Measurements from ENCODE around the gene SFT2D3.

SFT2D3 gene

GRCh38 chr2:127683056-127683455 lies 18.2 kb upstream of the SFT2D3 start:
- DNase-seq, result no peak

GRCh38 chr2:127683757-127684156 lies 17.5 kb upstream of the SFT2D3 start:
- DNase-seq, result no peak

DNA sequence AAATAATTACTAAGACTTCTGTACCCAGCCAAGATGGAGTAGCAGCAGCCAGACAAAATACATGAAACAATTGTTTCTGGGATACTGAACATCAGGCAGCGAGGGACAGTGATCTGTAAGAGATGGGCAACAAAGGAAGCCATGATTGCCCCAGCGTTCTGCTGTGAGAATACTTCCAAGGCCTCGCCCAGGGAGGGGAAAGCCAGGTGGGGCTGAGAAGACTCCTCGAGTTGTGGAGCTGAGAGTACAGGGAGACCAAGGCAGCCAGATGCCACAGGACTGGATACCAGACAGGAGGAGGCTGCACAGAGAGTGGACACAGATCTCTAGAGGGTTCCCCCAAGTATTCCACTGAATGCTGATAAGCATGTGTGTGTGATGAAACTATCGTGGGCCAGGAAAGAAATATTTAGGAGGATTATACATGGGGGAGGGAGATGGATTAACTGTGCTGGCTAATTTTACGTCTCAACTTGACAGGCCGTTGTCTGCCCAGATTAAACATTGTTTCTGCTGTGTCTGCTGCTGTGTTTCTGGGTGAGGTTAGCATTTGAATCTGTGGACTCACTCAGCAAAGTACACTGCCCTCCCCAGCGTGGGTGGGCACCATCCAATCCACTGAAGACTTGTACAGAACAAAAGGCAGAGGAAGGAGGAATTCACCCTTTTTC lies 15.8 kb upstream of the SFT2D3 start:
- DNase-seq, result no peak

DNA sequence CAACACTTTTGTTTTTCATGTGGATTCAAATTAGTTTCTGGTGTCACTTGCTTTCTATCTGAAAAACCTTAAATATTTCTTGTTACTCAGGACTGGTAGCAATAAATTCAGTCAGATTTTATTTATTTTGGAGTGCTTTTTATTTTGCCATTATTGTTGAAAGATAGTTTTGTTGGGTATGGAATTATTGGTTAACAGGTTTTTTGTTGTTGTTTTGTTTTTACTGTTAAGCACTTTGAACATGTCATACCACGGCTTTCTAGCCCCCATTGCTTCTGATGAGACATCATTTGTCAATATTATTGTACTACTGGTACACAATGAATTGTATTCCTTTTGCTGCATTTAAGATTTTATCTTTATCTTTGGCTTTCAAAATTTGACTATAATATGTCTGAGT lies 12.9 kb upstream of the SFT2D3 start:
- no peak for DNase-seq

DNA sequence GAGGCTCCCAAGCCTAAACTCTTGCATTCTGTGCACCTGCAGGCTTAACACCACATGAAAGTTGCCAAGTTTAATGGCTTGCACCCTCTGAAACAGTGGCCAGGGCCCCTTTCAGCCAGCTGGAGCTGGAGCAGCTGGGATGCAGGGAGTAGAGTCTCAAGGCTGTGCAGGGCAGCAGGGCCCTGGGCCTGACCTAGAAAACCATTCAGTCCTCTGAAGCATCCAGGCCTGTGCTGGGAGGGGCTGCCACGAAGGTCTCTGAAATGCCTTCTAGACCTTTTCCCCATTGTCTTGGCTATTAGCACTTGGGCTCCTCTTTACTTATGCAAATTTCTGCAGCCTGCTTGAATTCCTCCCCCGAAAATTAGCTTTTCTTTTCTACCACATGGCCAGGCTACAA lies 10.6 kb upstream of the SFT2D3 start:
- no peak for DNase-seq

GRCh38 chr2:127694986-127695385 lies 6.3 kb upstream of the SFT2D3 start:
- no peak for DNase-seq

DNA sequence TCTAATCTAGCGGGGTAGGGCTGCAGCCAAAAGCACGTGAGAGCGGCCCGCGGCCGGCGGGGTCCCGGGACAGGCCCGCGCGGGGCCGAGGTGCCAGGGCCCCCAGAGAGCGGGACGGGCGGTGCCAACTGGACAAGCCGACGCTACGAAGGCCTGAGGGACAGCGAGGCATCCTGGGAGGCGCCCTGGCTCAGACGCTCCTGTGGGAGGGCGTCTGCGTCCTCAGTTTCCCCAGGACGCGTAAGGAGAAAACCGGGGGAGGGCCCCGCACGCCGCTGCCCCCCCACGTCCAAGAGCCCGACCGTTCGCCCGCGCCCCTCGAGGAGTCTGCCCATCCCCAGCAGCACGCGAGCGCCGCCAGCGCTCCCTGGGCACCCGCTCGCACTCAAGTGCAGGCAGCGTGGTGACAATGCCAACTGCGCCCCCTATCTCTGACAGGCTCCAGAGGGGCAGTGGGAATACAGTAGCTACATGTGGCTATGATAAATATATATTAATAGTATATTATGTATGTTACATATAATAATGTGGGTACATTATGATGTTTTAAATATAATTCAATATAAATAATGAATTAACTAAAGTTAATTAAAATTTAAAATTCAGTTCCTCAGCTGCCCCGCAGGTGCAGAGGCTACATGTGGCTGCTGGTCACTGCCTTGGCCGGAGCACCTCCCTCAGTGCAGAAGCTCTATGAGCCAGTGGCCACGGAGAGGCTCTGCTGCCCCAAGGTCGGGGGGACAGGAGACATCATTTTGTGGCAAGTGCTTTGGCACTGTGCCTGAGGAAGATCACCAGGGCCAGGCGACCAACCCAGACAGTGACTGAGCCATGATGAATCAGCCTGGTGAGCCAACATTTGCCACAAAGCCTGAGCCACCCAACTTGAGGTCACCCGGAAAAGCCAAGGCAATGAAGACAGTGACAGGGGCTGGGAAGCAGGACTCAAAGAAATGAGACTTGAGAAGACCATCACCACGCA lies 5.5 kb upstream of the SFT2D3 start:
- peak; percentile 39 for DNase-seq

DNA sequence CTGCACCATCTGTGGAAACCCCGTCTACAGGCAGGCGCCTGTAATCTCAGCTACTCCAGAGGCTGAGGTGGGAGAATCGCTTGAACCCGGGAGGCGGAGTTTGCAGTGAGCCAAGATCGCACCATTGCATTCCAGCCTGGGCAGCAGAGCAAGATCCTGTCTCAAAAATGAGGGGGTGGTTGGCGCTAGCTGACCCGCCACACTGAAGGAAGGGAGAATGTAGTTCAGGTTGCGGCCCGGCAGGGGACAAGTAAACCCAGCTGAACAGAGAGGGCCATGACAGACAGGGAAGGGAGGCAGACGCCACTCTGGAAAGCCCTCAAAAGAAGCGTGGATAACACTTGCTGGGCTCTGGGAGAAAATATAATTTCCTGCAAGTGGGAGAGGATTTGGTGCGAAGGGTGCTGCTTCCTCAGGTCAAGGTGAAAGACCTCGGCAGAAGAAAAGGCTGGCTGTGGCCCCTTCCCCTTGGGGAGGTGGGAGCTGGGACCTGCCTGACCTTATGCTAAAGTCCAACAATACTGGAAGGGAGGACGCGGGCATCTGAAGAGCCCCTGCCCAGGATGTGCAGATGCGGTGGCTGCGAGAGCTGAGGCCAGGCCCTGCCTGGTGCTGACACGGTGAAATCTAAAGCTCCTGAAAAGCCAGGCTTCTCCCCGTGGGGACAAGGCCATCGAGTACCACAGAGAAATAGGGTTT lies 3.7 kb upstream of the SFT2D3 start:
- DNase-seq, result no peak

DNA sequence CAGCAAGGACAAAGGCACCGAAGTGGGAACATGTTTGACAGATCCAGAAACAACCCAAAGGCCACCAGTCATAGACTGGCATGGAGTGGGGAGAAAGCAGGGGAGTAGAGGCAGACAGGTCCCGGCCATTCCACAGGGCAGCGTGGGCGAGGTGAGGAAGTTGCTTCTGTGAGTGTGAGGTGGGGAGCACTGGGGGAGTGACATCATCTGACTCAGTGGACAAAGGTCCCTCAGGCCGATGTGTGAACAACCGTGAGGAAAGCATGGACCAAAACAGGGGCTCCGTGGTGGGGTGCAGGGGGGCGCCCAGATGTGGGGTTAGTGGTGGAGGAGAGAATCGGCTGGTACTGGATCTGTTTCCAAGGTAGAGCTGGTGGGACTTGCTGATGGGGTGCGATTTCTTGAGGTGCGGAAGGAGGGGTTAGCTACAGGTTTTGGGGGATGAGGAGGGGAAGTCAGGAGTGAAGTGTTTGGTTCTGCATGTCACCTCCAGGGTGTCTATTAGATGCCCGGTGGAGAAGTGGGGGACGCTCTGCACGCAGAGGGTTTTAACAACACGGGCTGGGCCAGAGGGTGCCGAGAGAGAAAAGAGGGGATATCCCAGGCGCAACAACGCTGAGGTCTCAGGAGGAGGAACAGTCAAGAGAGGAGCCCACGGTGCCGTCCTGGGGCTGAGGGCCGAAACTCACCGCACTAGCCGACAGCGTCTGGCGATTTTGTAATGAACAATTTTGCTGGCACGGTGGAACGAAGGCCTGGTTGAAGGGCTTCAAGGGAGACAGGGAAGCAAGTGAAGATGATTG lies 2.5 kb upstream of the SFT2D3 start:
- no peak for DNase-seq

DNA sequence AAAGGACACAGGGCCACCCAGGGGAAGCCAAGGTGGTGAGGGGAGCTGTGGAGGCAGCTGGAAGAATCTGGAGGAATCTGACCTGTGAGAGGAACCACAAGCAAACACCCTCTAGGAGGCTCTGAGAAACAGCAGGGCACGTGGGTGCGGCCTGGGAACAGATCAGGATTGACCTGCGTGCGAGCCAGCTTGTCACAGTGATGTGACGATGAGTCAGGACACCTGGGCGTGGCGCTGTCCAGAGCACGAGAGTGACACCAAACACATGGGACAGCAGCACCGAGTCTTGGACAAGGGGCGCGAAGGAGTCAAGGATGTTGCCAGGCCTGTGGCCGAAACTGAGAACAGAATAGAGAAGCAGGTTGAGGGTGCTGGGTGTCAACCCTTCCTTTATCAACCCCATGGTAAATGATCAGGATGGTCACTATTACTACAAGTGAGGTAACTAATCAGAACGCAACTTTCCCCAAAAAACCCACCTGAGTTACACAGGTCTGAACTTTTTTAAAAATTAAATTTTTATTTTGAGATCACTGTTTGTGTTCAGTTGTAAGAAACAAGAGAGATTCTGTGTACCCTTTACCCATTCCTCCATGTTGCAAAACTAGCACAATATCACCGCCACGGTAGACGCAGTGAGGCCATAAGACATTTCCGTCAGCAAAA lies 637 bp upstream of the SFT2D3 start:
- DNase-seq, result no peak

- peak; percentile 71 for DNase-seq
Observed at GRCh38 chr2:127701651-127702394, 526 bp downstream of the SFT2D3 start.

- no peak for DNase-seq
Observed at GRCh38 chr2:127702395-127703009, 1.2 kb downstream of the SFT2D3 start.

- DNase-seq, result no peak
Observed at GRCh38 chr2:127703282-127703681, 2.0 kb downstream of the SFT2D3 start.

DNA sequence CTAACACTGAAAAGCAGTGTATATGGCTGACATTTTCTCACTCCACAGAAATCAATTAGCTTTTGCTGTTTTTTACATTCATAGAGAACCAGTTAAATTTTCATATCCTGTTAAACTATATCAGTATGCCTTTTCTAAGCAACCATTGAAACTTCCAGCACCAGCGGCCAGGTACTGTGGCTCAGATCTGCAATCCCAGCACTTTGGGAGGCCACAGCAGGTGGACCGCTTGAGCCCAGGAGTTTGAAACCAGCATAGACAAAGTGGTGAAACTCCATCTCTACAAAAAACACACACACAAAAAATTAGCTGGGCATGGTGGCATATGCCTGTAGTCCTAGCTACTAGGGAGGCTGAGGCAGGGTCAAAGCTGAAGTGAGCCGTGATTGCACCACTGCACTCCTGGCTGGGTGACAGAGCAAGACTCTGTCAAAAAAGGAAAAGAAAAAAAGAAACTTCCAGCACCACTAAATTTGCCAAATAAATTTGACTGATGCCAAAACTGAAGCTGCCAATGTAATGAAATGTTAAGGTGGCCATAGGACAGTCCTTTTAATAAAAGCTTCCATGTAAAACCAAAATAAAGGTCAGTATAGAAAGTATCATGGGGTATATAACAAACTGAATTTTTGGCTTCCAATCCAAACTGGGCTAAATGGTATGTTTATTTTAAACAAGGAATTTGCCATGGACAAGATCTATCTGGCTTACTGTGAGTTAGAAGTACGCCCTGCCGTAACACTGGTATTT lies 3.5 kb downstream of the SFT2D3 start:
- no peak for DNase-seq

DNA sequence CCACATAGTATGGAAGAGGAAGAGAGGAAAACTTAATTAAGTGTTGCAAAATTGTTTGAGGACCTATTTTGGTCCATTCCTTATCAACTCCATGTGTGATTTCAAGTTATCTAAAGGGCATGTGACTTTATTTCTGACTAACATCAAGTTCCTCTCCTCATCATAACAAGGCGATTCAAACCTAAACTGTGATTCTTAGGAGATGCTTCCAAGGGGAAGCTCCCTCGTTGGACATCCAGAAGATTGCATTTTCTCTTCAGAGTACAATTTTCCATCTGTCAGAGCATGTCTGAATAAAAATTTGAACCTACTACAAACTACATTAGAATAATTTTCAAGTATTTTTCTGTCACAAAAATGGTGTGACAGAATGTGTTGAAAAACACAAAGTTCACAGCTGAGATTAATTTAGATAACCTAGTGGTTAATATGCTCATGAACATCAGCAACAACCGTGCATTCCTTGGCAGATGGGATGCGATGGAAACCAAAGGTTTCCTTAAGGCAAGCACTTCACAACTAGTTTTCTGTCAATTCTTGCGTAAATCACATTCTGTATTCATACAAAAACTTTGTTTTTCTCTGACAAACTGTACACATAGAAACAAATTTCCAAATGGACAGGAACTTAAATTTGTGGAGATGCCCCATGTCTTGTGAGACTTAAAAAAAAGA lies 4.2 kb downstream of the SFT2D3 start:
- no peak for DNase-seq

GRCh38 chr2:127706215-127706990 lies 5.1 kb downstream of the SFT2D3 start:
- DNase-seq, result no peak

- DNase-seq, result no peak
Observed at GRCh38 chr2:127707890-127708648, 6.8 kb downstream of the SFT2D3 start.

DNA sequence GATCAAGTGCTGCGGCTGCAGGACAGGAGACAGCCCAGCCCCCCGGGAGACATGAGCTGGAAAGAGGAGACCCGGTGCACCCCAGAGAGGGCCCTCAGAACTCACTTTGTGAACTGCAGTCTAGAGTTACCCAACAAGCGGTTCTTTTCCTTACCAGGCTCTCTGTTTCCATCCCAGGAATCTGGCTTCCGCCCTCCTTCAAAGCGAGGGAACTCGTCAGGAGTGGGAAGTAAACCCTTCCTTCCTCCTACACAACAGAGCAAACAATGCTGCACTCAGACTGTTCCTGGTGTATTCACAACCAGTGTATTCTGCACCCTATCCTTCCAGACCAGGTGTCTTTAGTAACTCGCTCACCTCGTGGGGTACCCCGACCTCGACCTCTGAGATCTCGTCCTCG lies 8.0 kb downstream of the SFT2D3 start:
- DNase-seq, result no peak

Data from activated CD4-positive, alpha-beta T cell treated with anti-CD3 and anti-CD28 coated beads for 1 hour (primary cell).